GM13977 (cell line): ENCODE results near the gene ORM2.

Experiments
- DNase-seq: peaks from one replicate; pipeline ENCODE4 v3.0.0; 2012; ENCODE audit warnings: low spot score
- CTCF ChIP-seq: IDR thresholded peaks from 2 replicates; pipeline ENCODE4 v1.5.1; 2012; ENCODE audit warnings: mild to moderate bottlenecking, control low read depth; ENCODE audit not compliant: insufficient read depth; ENCODE audit errors: extremely low read depth, missing control alignments
- in situ Hi-C: fragments of 300-500 bp; cut with MboI; formaldehyde crosslinking; loops from one replicate; pipeline ENCODE4 v1.12.0; 2022; ENCODE audit warnings: low sequenced_read_pairs, low pct_unique_long_range_greater_than_20kb, mixed read lengths, inconsistent platforms; ENCODE audit not compliant: unreplicated experiment

ORM2 gene

GRCh38 chr9:114308361-114308950, 21.2 kb upstream of the ORM2 start:
- no peak for DNase-seq

DNA sequence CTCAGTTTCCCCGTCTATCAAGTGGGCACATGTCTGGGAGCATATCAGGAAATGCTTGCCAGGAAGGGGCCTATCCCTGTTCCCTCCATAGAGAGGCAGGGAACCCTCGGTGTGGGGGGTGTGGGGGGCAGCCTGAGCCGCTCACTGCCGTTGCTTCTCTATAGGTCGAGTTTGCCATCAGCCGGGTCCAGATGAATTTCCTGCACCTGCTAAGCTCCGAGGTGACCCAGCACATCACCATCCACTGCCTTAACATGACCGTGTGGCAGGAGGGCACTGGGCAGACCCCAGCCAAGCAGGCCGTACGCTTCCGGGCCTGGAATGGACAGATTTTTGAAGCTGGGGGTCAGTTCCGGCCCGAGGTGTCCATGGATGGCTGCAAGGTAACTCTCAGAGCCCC, 20.6 kb upstream of the ORM2 start:
- TF ChIP-seq CTCF = no peak
- no peak for DNase-seq
- in situ Hi-C loops = no loop called here

More at GRCh38 chr9:114308361-114308950, 21.2 kb upstream of the ORM2 start:
- TF ChIP-seq CTCF = no peak
- in situ Hi-C loops = no loop called here

DNA sequence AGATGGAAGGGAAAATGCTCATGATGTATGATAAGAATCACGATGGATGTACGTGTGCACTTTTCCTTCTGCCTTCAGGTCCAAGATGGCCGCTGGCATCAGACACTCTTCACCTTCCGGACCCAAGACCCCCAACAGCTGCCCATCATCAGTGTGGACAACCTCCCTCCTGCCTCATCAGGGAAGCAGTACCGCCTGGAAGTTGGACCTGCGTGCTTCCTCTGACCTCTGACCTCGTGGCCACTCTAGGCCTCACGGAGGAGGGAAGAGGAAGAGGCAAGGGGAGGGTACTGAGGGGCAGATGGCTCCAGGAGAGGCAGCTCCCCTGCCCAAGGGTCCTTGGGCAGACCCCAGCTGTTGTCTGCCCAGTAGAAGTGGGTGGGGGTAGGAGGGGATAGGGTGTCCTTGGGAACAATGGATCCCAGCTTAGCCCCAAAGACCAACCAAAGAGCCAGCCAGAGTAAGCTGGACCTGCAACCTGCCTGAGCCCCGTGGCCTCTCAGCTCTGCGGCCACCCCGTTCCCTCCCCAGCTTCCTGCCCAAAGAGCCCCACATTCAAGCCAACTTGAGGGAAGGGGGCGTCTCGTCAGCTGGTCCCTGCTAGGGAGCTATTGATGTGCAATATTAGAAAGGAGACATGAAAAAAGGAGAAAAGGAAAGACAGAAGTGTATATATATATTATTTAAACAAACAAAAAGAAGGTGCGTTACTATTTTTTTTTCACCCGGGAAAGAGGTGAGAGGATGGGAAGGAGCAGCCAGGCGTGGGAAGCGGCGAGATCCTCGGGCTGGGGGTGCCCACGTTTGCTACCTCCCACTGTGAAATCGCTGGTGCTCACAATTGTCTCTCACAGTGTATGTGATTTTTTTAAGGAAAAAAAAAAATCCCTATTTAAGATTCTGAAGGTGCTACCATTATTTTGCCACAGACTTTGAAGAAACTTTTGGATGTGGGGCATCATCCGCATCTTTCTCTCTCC, 18.9 kb upstream of the ORM2 start:
- no peak for TF ChIP-seq CTCF
- DNase-seq = no peak
- in situ Hi-C loops = no loop called here

GRCh38 chr9:114311571-114312512, 17.8 kb upstream of the ORM2 start:
- TF ChIP-seq CTCF = no peak
- in situ Hi-C loops = no loop called here
- no peak for DNase-seq

DNA sequence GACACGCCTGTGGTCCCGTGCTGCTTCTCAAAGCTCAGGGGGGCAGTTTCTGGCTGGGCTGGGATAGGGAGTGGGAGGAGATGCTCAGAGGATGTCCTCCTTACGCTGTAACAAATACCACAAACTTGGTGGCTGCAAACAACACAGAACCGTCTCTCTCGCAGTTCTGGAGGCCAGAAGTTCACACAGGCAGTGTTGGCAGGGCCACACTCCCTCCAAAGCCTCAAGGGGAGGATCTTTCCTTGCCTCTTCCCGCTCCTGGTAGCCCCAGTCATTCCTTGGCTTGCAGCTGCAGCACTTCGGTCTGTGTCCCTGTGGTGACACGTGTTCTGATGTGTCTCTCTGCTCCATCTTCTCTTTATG, 17.2 kb upstream of the ORM2 start:
- DNase-seq = no peak
- in situ Hi-C loops = no loop called here
- no peak for TF ChIP-seq CTCF

DNA sequence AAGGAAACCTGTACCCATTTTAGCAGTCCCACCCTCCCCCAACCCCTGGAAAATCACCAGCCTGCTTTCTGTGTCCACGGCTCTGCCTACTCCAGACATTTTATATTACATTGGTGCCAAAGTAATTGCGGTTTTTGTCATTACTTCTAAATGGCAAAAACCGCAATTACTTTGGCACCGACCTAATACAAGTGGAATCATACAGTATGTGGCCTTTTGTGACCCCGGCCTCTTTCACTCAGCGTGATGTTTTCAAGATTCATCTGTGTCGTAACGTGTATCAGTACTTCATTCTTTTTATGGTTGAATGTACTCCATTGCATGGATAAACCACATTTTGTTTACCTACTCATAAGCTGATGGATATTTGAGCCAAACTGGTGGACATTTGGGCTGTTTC, 16.5 kb upstream of the ORM2 start:
- in situ Hi-C loops = no loop called here
- DNase-seq = no peak
- no peak for TF ChIP-seq CTCF
